ENCODE measurements around the gene RGS11.

The RGS11 gene

GRCh38 chr16:296806-297510 is 21.2 kb upstream of the RGS11 start:
- DNase-seq (ENCODE audit: low spot score): no peak

- DNase-seq (ENCODE audit: low spot score): no peak
These were observed 20.5 kb upstream of the RGS11 start for GRCh38 chr16:296276-296675.

- DNase-seq (ENCODE audit: low spot score): no peak
These were observed 17.5 kb upstream of the RGS11 start for GRCh38 chr16:293043-293775.

GRCh38 chr16:291539-291938 is 15.8 kb upstream of the RGS11 start:
- no peak for DNase-seq (ENCODE audit: low spot score)

GRCh38 chr16:290681-291405 is 15.1 kb upstream of the RGS11 start:
- DNase-seq (ENCODE audit: low spot score): no peak

- no peak for DNase-seq (ENCODE audit: low spot score)
These were observed 14.4 kb upstream of the RGS11 start for GRCh38 chr16:290015-290680.

- no peak for DNase-seq (ENCODE audit: low spot score)
These were observed 13.8 kb upstream of the RGS11 start for GRCh38 chr16:289395-289997.

GRCh38 chr16:287981-288920 is 12.5 kb upstream of the RGS11 start:
- DNase-seq (ENCODE audit: low spot score): no peak

- no peak for DNase-seq (ENCODE audit: low spot score)
These were observed 11.6 kb upstream of the RGS11 start for GRCh38 chr16:287298-287811.

GRCh38 chr16:286491-287297 is 10.9 kb upstream of the RGS11 start:
- DNase-seq (ENCODE audit: low spot score): no peak

GRCh38 chr16:285146-286055 is 9.7 kb upstream of the RGS11 start:
- DNase-seq (ENCODE audit: low spot score): no peak

GRCh38 chr16:284204-285120 is 8.7 kb upstream of the RGS11 start:
- no peak for DNase-seq (ENCODE audit: low spot score)

- DNase-seq (ENCODE audit: low spot score): no peak
These were observed 7.5 kb upstream of the RGS11 start, which contains the start of gene PDIA2 for GRCh38 chr16:283033-283805. PDIA2 (plus strand) TSS chr16:283164; CDS start chr16:283170, 6 bp downstream.

- no peak for DNase-seq (ENCODE audit: low spot score)
These were observed 6.7 kb upstream of the RGS11 start for GRCh38 chr16:282491-282890.

GRCh38 chr16:281660-282255 is 6.0 kb upstream of the RGS11 start:
- DNase-seq (ENCODE audit: low spot score): no peak

GRCh38 chr16:280991-281659 is 5.4 kb upstream of the RGS11 start:
- DNase-seq (ENCODE audit: low spot score): no peak
